ENCODE measurements around the gene DHRS7.
"Not testable (repeated sequence)": the region's sequence is repeated elsewhere in the genome, so short reads cannot be mapped to it uniquely, and the experiment has no call there.

The DHRS7 gene

GRCh38 chr14:60134702-60135101, 30.5 kb downstream of the DHRS7 start:
- DNase-seq (ENCODE audit: low read depth in 2 of 2), result no peak

DNA sequence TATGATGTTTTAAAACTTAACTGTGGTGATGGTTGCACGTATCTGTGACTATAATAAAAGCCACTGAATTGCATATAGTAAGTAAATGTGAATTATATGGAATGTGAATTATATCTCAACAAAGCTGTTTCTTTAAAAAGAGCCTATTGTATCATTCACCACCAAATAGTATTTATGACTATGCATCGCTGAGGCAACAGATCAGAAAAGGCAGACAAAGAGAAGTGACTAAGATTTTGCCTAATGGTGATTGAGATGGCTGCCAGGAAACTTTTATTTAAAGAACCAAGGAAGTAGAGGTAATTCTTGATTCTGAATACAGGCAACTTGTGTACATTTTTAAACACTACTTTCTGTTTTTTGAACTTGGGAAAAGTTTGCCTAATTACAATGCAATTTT, 31.7 kb downstream of the DHRS7 start:
- no peak for DNase-seq (ENCODE audit: low read depth in 2 of 2)

- DNase-seq (ENCODE audit: low read depth in 2 of 2), result no peak
These were observed 39.3 kb downstream of the DHRS7 start for GRCh38 chr14:60125918-60126317.

GRCh38 chr14:60116181-60116580, 49.0 kb downstream of the DHRS7 start:
- no peak for DNase-seq (ENCODE audit: low read depth in 2 of 2)

- no peak for DNase-seq (ENCODE audit: low read depth in 2 of 2)
These were observed 50.3 kb downstream of the DHRS7 start for GRCh38 chr14:60114881-60115280.

GRCh38 chr14:60111732-60112131, 53.5 kb downstream of the DHRS7 start:
- no peak for DNase-seq (ENCODE audit: low read depth in 2 of 2)

DNA sequence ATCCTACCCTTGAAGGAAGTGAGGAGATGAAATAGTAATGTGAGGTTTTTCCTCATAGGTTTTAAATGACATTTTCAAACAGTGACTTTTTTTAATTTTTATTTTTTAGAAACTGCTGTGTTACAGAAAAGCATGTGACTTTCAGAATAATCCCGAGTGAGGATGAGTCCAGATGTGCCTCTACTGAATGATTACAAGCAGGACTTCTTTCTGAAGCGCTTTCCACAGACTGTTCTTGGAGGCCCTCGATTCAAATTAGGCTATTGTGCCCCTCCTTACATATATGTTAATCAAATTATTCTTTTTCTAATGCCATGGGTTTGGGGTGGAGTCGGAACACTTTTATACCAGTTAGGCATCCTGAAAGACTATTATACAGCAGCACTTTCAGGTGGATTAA, 57.7 kb downstream of the DHRS7 start:
- no peak for DNase-seq (ENCODE audit: low read depth in 2 of 2)

DNA sequence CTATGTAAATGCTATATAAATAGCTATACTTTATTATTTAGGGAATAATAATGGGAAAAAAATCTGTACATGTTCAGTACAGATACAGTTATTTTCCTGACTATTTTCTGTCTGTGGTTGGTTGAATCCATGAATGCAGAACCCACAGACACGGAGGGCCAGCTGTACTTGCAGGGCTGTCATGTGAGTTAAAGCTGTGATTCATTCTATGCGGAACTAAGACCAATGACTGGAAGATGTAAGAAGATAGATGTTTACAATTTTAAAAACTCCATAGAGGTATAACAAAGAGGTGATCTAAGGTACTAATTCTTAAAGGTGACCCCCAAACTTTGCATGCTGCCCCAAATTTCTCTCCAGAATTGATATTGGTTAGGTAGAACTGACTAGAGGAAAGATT, 58.9 kb downstream of the DHRS7 start:
- no peak for DNase-seq (ENCODE audit: low read depth in 2 of 2)

- DNase-seq (ENCODE audit: low read depth in 2 of 2), result no peak
These were observed 62.8 kb downstream of the DHRS7 start for GRCh38 chr14:60102389-60102788.

- no peak for DNase-seq (ENCODE audit: low read depth in 2 of 2)
These were observed 63.4 kb downstream of the DHRS7 start for GRCh38 chr14:60101786-60102185.

- DNase-seq (ENCODE audit: low read depth in 2 of 2), result not testable (repeated sequence)
These were observed 65.3 kb downstream of the DHRS7 start for GRCh38 chr14:60099855-60100254.

DNA sequence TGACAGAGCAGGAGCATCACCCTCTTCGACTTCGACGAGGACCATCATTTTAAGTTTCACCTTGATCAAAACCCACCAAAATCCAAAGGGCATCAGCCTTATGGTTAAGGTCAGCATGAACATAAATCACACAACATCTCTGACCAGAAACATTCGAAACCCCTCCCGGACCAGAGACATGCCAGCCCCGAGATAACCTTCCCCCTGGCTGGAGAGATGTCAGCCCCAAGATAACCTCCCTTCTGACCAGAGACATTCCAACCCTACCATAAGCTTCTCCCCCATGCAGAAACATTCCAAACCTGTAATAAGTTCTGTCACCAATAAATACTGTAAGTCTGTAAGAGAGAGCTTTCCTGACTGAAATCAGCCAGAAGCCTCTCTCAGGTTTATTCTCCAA, 67.2 kb downstream of the DHRS7 start:
- no peak for DNase-seq (ENCODE audit: low read depth in 2 of 2)

DNA sequence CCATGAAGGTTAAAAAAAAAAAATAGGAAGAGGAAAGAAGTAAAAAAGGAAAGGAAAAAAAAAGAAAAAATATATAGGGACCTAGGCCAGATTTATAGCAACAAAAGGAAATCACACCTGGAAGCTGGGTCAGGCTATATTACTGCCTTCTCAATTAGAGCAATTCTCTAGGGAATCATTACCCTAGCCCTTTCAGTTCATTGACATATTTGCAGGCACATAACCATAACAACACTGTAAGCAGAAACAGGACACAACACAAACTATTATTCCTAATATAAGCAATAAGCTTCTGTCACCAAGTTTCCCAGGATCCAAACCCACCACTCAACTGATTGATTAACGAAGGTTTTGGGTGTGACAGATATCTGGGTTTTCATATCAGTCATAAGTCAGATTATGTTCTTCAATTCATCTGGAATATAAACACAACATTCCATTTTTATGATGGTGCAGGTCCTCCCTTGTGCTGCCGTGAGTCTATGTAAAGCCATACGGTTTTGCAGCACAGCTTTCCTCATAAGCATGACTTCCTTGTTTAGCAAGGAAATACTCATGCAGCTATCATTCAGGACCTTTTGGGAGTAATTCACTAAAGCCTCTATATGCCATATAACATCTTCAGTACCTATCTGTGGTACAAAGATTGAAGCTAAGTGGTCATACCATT, 69.3 kb downstream of the DHRS7 start:
- no peak for DNase-seq (ENCODE audit: low read depth in 2 of 2)

GRCh38 chr14:60095231-60095630, 70.0 kb downstream of the DHRS7 start:
- no peak for DNase-seq (ENCODE audit: low read depth in 2 of 2)

GRCh38 chr14:60094306-60094897, 70.8 kb downstream of the DHRS7 start:
- no peak for DNase-seq (ENCODE audit: low read depth in 2 of 2)
